Thyroid gland (tissue), 4 donors: ENCODE measurements around the gene UFC1. TPM values are rescaled to one million over a fixed set of nuclear protein-coding genes. Genes with fewer than 3 reads are reported as not detected.

Source experiments
- DNase-seq, 2 donors: peaks; one replicate each; pipeline ENCODE4 v3.0.0-alpha.2; 2019
- H3K27ac ChIP-seq, 3 donors: fragments of 200-600 bp; sonication (generic); 1 replicate in 2 of 3; 2 replicates in 1 of 3; pipeline ENCODE4 v1.5.1; 2016 to 2019; ENCODE audit warnings: mild to moderate bottlenecking in 1 of 3, moderate library complexity in 1 of 3
- H3K27me3 ChIP-seq: fragments of 200-600 bp; sonication (generic); one replicate; pipeline ENCODE4 v1.5.1; 2019
- H3K36me3 ChIP-seq, 2 donors: fragments of 200-600 bp; sonication (generic); one replicate each; pipeline ENCODE4 v1.5.1; 2016 to 2019
- H3K4me1 ChIP-seq, 2 donors: fragments of 200-600 bp; sonication (generic); one replicate each; pipeline ENCODE4 v1.5.1; 2017 to 2019
- H3K4me3 ChIP-seq, 3 donors: fragments of 200-600 bp; sonication (generic); replicated peaks in 1 of 3; 1 replicate in 2 of 3; 2 replicates in 1 of 3; pipeline ENCODE4 v1.5.1; 2016; ENCODE audit warnings: mild to moderate bottlenecking in 1 of 3
- H3K9me3 ChIP-seq: fragments of 200-600 bp; sonication (generic); one replicate; pipeline ENCODE4 v1.5.1; 2017
- CTCF ChIP-seq, 6 experiments: fragments of 200-600 bp in 3 of 6; fragments of 450-650 bp in 3 of 6; sonication (generic) in 3 of 6; IDR thresholded peaks; one replicate each; pipeline ENCODE4 v1.5.1; 2016 to 2019; ENCODE audit warnings: antibody characterized with exemption in 6 of 6, mild to moderate bottlenecking in 2 of 6, inconsistent platforms in 1 of 6, moderate library complexity in 1 of 6
- POLR2A ChIP-seq, 2 donors: fragments of 450-650 bp; IDR thresholded peaks; one replicate each; pipeline ENCODE4 v1.6.1; 2017; ENCODE audit warnings: antibody characterized with exemption in 2 of 2, mild to moderate bottlenecking in 2 of 2, moderate library complexity in 1 of 2
- WGBS, 2 donors: methylation state at CpG; one replicate each; pipeline ENCODE4 v1.1.5; 2017; 5-methylcytosine and 5-hydroxymethylcytosine counted together
- intact Hi-C: fragments of 100-400 bp; cut with DNase I; formaldehyde crosslinking; loops from one replicate; pipeline ENCODE4 v1.15.1; 2023
- total RNA-seq, 4 donors: library from RNA; depleted of rRNA; stranded (reverse); fragments of >200 nt; gene quantifications; one replicate each; pipeline ENCODE4 v1.2.3, GENCODE V29; 2016

UFC1 gene
- total RNA-seq, 4 donors from 2014 or later: 37.6 to 90.4 (median 62.1) TPM

- TF ChIP-seq CTCF (IDR thresholded peaks at IDR 0.05) (no peak), POLR2A (IDR thresholded peaks at IDR 0.05) (no peak)
- Histone ChIP-seq H3K4me3 (no peak overlapping the region), H3K9me3 (no peaks in the 10 kb centered on the region), H3K4me1 (peaks cover 18 to 34% of the 10 kb centered on the region in 2 donors), H3K36me3 (peaks cover 0 to 5% of the 10 kb centered on the region in 2 donors), H3K27ac (no peak overlapping the region), H3K27me3 (no peaks in the 10 kb centered on the region)
- intact Hi-C loops: no loop called here
- WGBS, 2 donors: 91 to 92% methylated on average over 4 to 5 of the region's 5 CpGs
- DNase-seq: no peak
These were observed 10.0 kb downstream of the UFC1 start for GRCh38 chr1:161163793-161164192.

- H3K27me3 ChIP-seq: no peaks in the 10 kb centered on the region
- H3K36me3 ChIP-seq: peaks cover 0 to 5% of the 10 kb centered on the region in 2 donors
- no peaks in the 10 kb centered on the region for H3K9me3 ChIP-seq
- intact Hi-C loops: no loop called here
- peaks cover 14 to 29% of the 10 kb centered on the region in 2 donors for H3K4me1 ChIP-seq
- no peak for DNase-seq
- WGBS, 2 donors: 69 to 71% methylated on average over 13 to 14 of the region's 14 CpGs
- H3K27ac ChIP-seq: peak overlapping the region; percentile 85 to 87 (median 86)
- TF ChIP-seq CTCF (IDR thresholded peaks at IDR 0.05) (no peak), POLR2A (IDR thresholded peaks at IDR 0.05) (no peak)
- peak overlapping the region in 1 of 3 donors; percentile 65 for H3K4me3 ChIP-seq
These were observed 11.3 kb downstream of the UFC1 start for GRCh38 chr1:161164901-161165610.

- Histone ChIP-seq H3K9me3 (no peaks in the 10 kb centered on the region), H3K27me3 (no peaks in the 10 kb centered on the region), H3K4me1 (peaks cover 13 to 21% of the 10 kb centered on the region in 2 donors), H3K4me3 (peak within 1 kb of the TSS; percentile 9 to 65 (median 51)), H3K36me3 (peaks cover 2 to 9% of the 10 kb centered on the region in 2 donors), H3K27ac (peak within 1 kb of the TSS; percentile 85 to 87 (median 86))
- whole genome bisulfite sequencing, 2 donors: 0 to 1% methylated on average over 27 to 54 of the region's 54 CpGs
- TF ChIP-seq CTCF (IDR thresholded peaks at IDR 0.05) (peak in 5 of 6 experiments; percentile 11 to 50 (median 28)), POLR2A (IDR thresholded peaks at IDR 0.05) (peak in 1 of 2 donors; percentile 62)
- intact Hi-C loops: no loop called here
- peak; percentile 98 to 99 for DNase-seq
These were observed 12.2 kb downstream of the UFC1 start, which contains the start of gene PPOX for GRCh38 chr1:161165742-161166668. Gene PPOX (plus strand): TSS chr1:161166426. CDS start chr1:161166848, 422 bp downstream.

- TF ChIP-seq POLR2A (IDR thresholded peaks at IDR 0.05) (no peak), CTCF (IDR thresholded peaks at IDR 0.05) (no peak)
- Histone ChIP-seq H3K9me3 (no peaks in the 10 kb centered on the region), H3K27me3 (no peaks in the 10 kb centered on the region), H3K27ac (peak overlapping the region in 2 of 3 donors; percentile 53 to 85), H3K4me1 (peaks cover 13 to 17% of the 10 kb centered on the region in 2 donors), H3K4me3 (peak overlapping the region; percentile 9 to 65 (median 51)), H3K36me3 (peaks cover 12 to 18% of the 10 kb centered on the region in 2 donors)
- WGBS, 2 donors: 8 to 13% methylated on average over 16 to 33 of the region's 33 CpGs
- intact Hi-C loops: no loop called here
- peak in 1 of 2 donors; percentile 28 for DNase-seq
These were observed 13.1 kb downstream of the UFC1 start for GRCh38 chr1:161166669-161167548.
